Neural crest cell (in vitro differentiated cells): ENCODE results near the gene BANF2. TPM values are rescaled to one million over a fixed set of nuclear protein-coding genes. Genes with fewer than 3 reads are reported as not detected.
"Not testable (repeated sequence)": the region's sequence is repeated elsewhere in the genome, so short reads cannot be mapped to it uniquely, and the experiment has no call there.

Source experiments
- DNase-seq: peaks from one replicate; pipeline ENCODE4 v3.0.0; 2021; ENCODE audit warnings: low read depth, mixed read lengths, low spot score
- H3K27ac Mint-ChIP-seq: one replicate; pipeline ENCODE4 v1.8.0; 2021; ENCODE audit warnings: mild to moderate bottlenecking, mixed read lengths; ENCODE audit not compliant: unreplicated experiment
- H3K27me3 Mint-ChIP-seq: 2 replicates; pipeline ENCODE4 v1.8.0; 2021; ENCODE audit warnings: low read depth, mild to moderate bottlenecking, mixed read lengths
- H3K36me3 Mint-ChIP-seq: 2 replicates; pipeline ENCODE4 v1.8.0; 2021; ENCODE audit warnings: low read depth, mild to moderate bottlenecking, mixed read lengths
- H3K4me1 Mint-ChIP-seq: 2 replicates; pipeline ENCODE4 v1.8.0; 2021; ENCODE audit warnings: mixed read lengths
- H3K4me3 Mint-ChIP-seq: one replicate; pipeline ENCODE4 v1.8.0; 2021; ENCODE audit warnings: mild to moderate bottlenecking, mixed read lengths
- H3K9me3 Mint-ChIP-seq: 2 replicates; pipeline ENCODE4 v1.8.0; 2021; ENCODE audit warnings: mixed read lengths
- CTCF ChIP-seq: fragments of 200-600 bp; sonication (generic); conservative IDR thresholded peaks from 2 replicates; pipeline ENCODE4 v1.5.0; 2021; ENCODE audit warnings: antibody characterized with exemption, mild to moderate bottlenecking
- total RNA-seq: library from RNA; stranded (reverse); gene quantifications from 2 replicates; pipeline ENCODE4 v1.2.1, GENCODE V29; 2021

BANF2 gene
- total RNA-seq, 1 donor from 2014 or later = not detected

- Mint-ChIP-seq H3K36me3 (peaks cover 30% of the 10 kb centered on the region), H3K4me1 (peaks cover 12% of the 10 kb centered on the region), H3K4me3 (no peak overlapping the region), H3K27ac (no peak overlapping the region), H3K27me3 (no peaks in the 10 kb centered on the region), H3K9me3 (peaks cover 4% of the 10 kb centered on the region)
- no peak for TF ChIP-seq CTCF
- no peak for DNase-seq
Observed at GRCh38 chr20:17657079-17657825, 42.5 kb upstream of the BANF2 start.

DNA sequence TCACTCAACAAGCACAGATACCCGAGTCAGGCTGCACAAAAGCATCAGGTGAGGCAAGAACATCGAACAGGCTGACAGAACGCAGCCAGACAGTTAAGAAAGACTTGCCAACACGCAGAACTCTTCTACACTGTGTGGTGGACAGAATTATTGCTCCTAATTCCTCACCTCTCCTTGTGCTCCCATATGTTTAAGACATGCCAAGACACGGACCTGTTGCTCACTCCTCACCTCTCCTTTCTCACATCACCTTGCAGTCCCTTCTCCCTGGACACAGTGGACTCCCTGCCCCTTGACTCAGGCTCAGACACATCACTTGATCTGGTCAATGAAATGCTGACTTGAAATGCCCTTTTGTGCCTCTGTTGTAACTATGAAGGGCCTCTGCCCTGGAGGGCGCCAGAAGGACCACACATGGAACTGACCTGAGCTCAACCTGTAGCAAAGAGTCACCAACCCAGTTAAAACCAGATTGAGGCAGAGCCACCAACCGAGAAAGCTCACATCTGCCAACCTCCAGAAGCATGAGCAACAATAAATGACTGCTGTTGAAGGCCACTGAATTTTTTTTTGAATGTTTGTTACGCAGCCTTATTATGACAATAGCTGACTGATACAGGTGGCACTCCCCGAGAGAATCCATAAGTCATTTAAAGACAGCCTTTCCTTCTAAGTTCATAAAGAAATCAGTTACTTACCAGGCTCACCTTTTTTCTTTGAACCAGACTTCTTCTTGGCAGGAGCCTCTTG lies 41.7 kb upstream of the BANF2 start:
- Mint-ChIP-seq H3K27me3 (no peaks in the 10 kb centered on the region), H3K4me3 (no peak overlapping the region), H3K27ac (no peak overlapping the region), H3K4me1 (peaks cover 12% of the 10 kb centered on the region), H3K9me3 (peaks cover 4% of the 10 kb centered on the region), H3K36me3 (peaks cover 30% of the 10 kb centered on the region)
- DNase-seq = no peak
- no peak for TF ChIP-seq CTCF

GRCh38 chr20:17658648-17658993 lies 41.1 kb upstream of the BANF2 start:
- H3K27ac Mint-ChIP-seq = no peak overlapping the region
- H3K36me3 Mint-ChIP-seq = peaks cover 30% of the 10 kb centered on the region
- DNase-seq = no peak
- no peak overlapping the region for H3K4me3 Mint-ChIP-seq
- H3K9me3 Mint-ChIP-seq = peaks cover 4% of the 10 kb centered on the region
- TF ChIP-seq CTCF = no peak
- H3K27me3 Mint-ChIP-seq = no peaks in the 10 kb centered on the region
- peaks cover 12% of the 10 kb centered on the region for H3K4me1 Mint-ChIP-seq

- not testable (repeated sequence) for H3K9me3 Mint-ChIP-seq, DNase-seq, H3K27me3 Mint-ChIP-seq, H3K4me3 Mint-ChIP-seq, H3K27ac Mint-ChIP-seq
- Mint-ChIP-seq H3K4me1 (peaks cover 12% of the 10 kb centered on the region), H3K36me3 (peaks cover 28% of the 10 kb centered on the region)
Observed at GRCh38 chr20:17659344-17659743, 40.4 kb upstream of the BANF2 start.

GRCh38 chr20:17659801-17660200 lies 40.0 kb upstream of the BANF2 start:
- peaks cover 12% of the 10 kb centered on the region for H3K4me1 Mint-ChIP-seq
- no peaks in the 10 kb centered on the region for H3K27me3 Mint-ChIP-seq
- no peak overlapping the region for H3K27ac Mint-ChIP-seq
- peaks cover 4% of the 10 kb centered on the region for H3K9me3 Mint-ChIP-seq
- no peak for DNase-seq
- H3K4me3 Mint-ChIP-seq = no peak overlapping the region
- peak; percentile 32 for TF ChIP-seq CTCF
- peaks cover 28% of the 10 kb centered on the region for H3K36me3 Mint-ChIP-seq

DNA sequence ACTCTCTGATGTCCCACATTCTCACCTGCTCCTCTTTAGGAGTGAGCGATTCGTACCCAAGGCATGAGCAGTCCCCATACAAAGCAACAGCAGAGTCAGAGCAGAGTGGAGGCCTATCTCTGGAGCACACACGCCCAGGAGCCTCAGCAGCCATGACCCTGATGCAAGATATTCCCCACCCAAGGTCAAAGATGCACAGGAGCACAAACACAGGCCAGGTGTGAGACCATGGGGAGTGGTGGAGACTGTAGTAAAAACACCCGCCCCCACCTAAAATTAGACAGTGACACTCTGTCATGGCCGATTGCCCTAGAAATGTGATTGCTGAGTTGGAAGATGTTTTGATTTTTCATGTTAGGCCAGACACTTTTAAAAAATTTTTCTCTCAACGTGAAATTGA lies 39.1 kb upstream of the BANF2 start:
- peak overlapping the region; percentile 8 for H3K27ac Mint-ChIP-seq
- peaks cover 5% of the 10 kb centered on the region for H3K4me1 Mint-ChIP-seq

More for the DNA sequence above, 39.1 kb upstream of the BANF2 start:
- no peak for DNase-seq
- Mint-ChIP-seq H3K36me3 (peaks cover 28% of the 10 kb centered on the region), H3K27me3 (no peaks in the 10 kb centered on the region), H3K9me3 (peaks cover 4% of the 10 kb centered on the region), H3K4me3 (no peak overlapping the region)
- no peak for TF ChIP-seq CTCF
